Vagina (tissue), 2 donors: Measurements from ENCODE around the gene ILF3.

ENCODE experiments used
- CTCF ChIP-seq, 3 experiments: fragments of 450-650 bp in 2 of 3; fragments of 200-600 bp in 1 of 3; sonication (generic) in 1 of 3; IDR thresholded peaks; one replicate each; pipeline ENCODE4 v1.5.1; 2017 to 2019; ENCODE audit warnings: antibody characterized with exemption in 3 of 3, mild to moderate bottlenecking in 2 of 3, moderate library complexity in 2 of 3
- POLR2AphosphoS5 ChIP-seq, 2 donors: sonication (generic); formaldehyde crosslinking; IDR thresholded peaks; one replicate each; pipeline ENCODE4 v1.9.0; 2017; ENCODE audit warnings: antibody characterized with exemption in 2 of 2, mild to moderate bottlenecking in 2 of 2, low read depth in 1 of 2; ENCODE audit not compliant: insufficient read depth in 1 of 2

- TF ChIP-seq POLR2AphosphoS5 (IDR thresholded peaks at IDR 0.05; ENCODE audit: insufficient read depth in 1 of 2, low read depth in 1 of 2), result no peak
- TF ChIP-seq CTCF (IDR thresholded peaks at IDR 0.05), result no peak
Observed at GRCh38 chr19:10683582-10683981, 29.4 kb downstream of the ILF3 start.
